ENCODE measurements around the gene RFX3.

- TF ChIP-seq POLR2A (IDR thresholded peaks at IDR 0.05) = no peak
- TF ChIP-seq CTCF (IDR thresholded peaks at IDR 0.05) = no peak
Measured at GRCh38 chr9:3332802-3333201, 193.0 kb downstream of the RFX3 start.

Data from adrenal gland (tissue), 5 donors.